Prostate gland (tissue), 2 donors: ENCODE data around the gene SMIM14.

Source experiments
- CTCF ChIP-seq, 4 experiments: fragments of 200-600 bp in 2 of 4; fragments of 450-650 bp in 2 of 4; sonication (generic) in 2 of 4; IDR thresholded peaks; 1 replicate in 3 of 4; 2 replicates in 1 of 4; pipeline ENCODE4 v1.5.1; 2016 to 2019; ENCODE audit warnings: antibody characterized with exemption in 4 of 4, mild to moderate bottlenecking in 2 of 4, moderate library complexity in 2 of 4
- POLR2A ChIP-seq: fragments of 450-650 bp; IDR thresholded peaks from one replicate; pipeline ENCODE4 v1.6.1; 2016; ENCODE audit warnings: antibody characterized with exemption, mild to moderate bottlenecking
- POLR2AphosphoS5 ChIP-seq: sonication (generic); formaldehyde crosslinking; IDR thresholded peaks from one replicate; pipeline ENCODE4 v1.6.1; 2017; ENCODE audit warnings: antibody characterized with exemption

GRCh38 chr4:39559626-39560025 is 79.0 kb downstream of the SMIM14 start:
- TF ChIP-seq CTCF (IDR thresholded peaks at IDR 0.05) (no peak), POLR2AphosphoS5 (no peak), POLR2A (no peak)
